PC-3 (cell line): ENCODE measurements around the gene PCBP3. TPM values are rescaled to one million over a fixed set of nuclear protein-coding genes. Genes with fewer than 3 reads are reported as not detected.

Source experiments
- ATAC-seq: fragments of 200-7000 bp; cut with Tn5 transposase; 2 replicates; pipeline ENCODE4 v1.9.1; 2020; ENCODE audit warnings: mild to moderate bottlenecking, moderate library complexity
- BruUV-seq: library from RNA; stranded (reverse); fragments of 400-500 nt; replicated peaks from 2 replicates; lab custom pipeline; 2021; lab: Mats Ljungman, UMichigan
- CTCF ChIA-PET: fragments of 300-600 bp; sonication (Branson Sonifier 250); formaldehyde crosslinking; loops from one replicate; lab custom pipeline; 2022; ENCODE audit warnings: antibody characterized with exemption; lab: Charles Lee
- POLR2A ChIA-PET: fragments of 300-600 bp; sonication (Branson Sonifier 250); formaldehyde crosslinking; loops from one replicate; lab custom pipeline; 2022; ENCODE audit warnings: antibody characterized with exemption; ENCODE audit not compliant: unreplicated experiment; lab: Charles Lee
- DNase-seq: peaks from one replicate; pipeline ENCODE4 v3.0.0-alpha.2; 2015
- H2AFZ ChIP-seq: fragments of 300-600 bp; sonication (generic); 2 replicates; pipeline ENCODE4 v1.6.0; 2016; ENCODE audit warnings: antibody characterized with exemption, low read length
- H3F3A ChIP-seq: fragments of 300-600 bp; sonication (generic); one replicate; pipeline ENCODE4 v1.6.0; 2017; ENCODE audit warnings: antibody characterized with exemption, low read length, control low read depth, mild to moderate bottlenecking; ENCODE audit not compliant: unreplicated experiment
- H3K27ac ChIP-seq: fragments of 300-600 bp; sonication (generic); 2 replicates; pipeline ENCODE4 v1.5.1; 2016; ENCODE audit warnings: mild to moderate bottlenecking, low read length
- H3K27me3 ChIP-seq: fragments of 300-600 bp; sonication (generic); 2 replicates; pipeline ENCODE4 v1.6.1; 2016; ENCODE audit warnings: low read length, mixed read lengths
- H3K36me3 ChIP-seq: fragments of 300-600 bp; sonication (generic); 2 replicates; pipeline ENCODE4 v1.6.1; 2016; ENCODE audit warnings: low read depth, mixed run types, low read length, mixed read lengths
- H3K4me1 ChIP-seq: fragments of 300-600 bp; sonication (generic); 2 replicates; pipeline ENCODE4 v1.5.1; 2016; ENCODE audit warnings: low read length; ENCODE audit not compliant: insufficient read depth
- H3K4me2 ChIP-seq: fragments of 300-600 bp; sonication (generic); 2 replicates; pipeline ENCODE4 v1.6.0; 2016; ENCODE audit warnings: low read length
- H3K4me3 ChIP-seq: fragments of 300-600 bp; sonication (generic); 2 replicates; pipeline ENCODE4 v1.5.1; 2016; ENCODE audit warnings: mild to moderate bottlenecking, low read length, mixed read lengths
- H3K79me2 ChIP-seq: fragments of 300-600 bp; sonication (generic); 2 replicates; pipeline ENCODE4 v1.6.1; 2017; ENCODE audit warnings: low read length, mixed read lengths
- H3K9ac ChIP-seq: fragments of 300-600 bp; sonication (generic); 2 replicates; pipeline ENCODE4 v1.6.0; 2016; ENCODE audit warnings: mild to moderate bottlenecking, low read length
- H3K9me2 ChIP-seq: fragments of 300-600 bp; sonication (generic); replicated peaks from 2 replicates; pipeline ENCODE4 v1.6.1; 2016; ENCODE audit warnings: mixed run types, low read length, mixed read lengths
- H3K9me3 ChIP-seq: fragments of 300-600 bp; sonication (generic); 2 replicates; pipeline ENCODE4 v1.6.1; 2016; ENCODE audit warnings: low read length, mixed read lengths
- H4K20me1 ChIP-seq: fragments of 300-600 bp; sonication (generic); 2 replicates; pipeline ENCODE4 v1.6.1; 2016; ENCODE audit warnings: low read length, mixed read lengths
- EZH2 ChIP-seq: fragments of 300-600 bp; sonication (generic); IDR thresholded peaks from one replicate; pipeline ENCODE4 v1.6.1; 2017; ENCODE audit warnings: antibody characterized with exemption, mild to moderate bottlenecking, low read length; ENCODE audit not compliant: unreplicated experiment
- EZH2phosphoT487 ChIP-seq: fragments of 300-600 bp; sonication (generic); IDR thresholded peaks from 2 replicates; pipeline ENCODE4 v1.6.1; 2018; ENCODE audit warnings: mild to moderate bottlenecking, antibody characterized with exemption, low read length, borderline replicate concordance
- intact Hi-C: fragments of 100-400 bp; cut with micrococcal nuclease; formaldehyde crosslinking; loops from 2 replicates; pipeline ENCODE4 v1.9.0; 2023
- total RNA-seq: library from RNA; depleted of rRNA; stranded (reverse); fragments of >200 nt; gene quantifications from 2 replicates; pipeline ENCODE4 v1.2.3, GENCODE V29; 2014
- TF ChIP-seq, protein P1 (sequence below): fragments of 300-600 bp; sonication (generic); conservative IDR thresholded peaks from 2 replicates; pipeline ENCODE4 v1.5.1; 2017; ENCODE audit warnings: antibody characterized with exemption, low read depth, mild to moderate bottlenecking, low read length

The PCBP3 gene
- total RNA-seq, 1 experiment from 2014 or later = 2.4 TPM

DNA sequence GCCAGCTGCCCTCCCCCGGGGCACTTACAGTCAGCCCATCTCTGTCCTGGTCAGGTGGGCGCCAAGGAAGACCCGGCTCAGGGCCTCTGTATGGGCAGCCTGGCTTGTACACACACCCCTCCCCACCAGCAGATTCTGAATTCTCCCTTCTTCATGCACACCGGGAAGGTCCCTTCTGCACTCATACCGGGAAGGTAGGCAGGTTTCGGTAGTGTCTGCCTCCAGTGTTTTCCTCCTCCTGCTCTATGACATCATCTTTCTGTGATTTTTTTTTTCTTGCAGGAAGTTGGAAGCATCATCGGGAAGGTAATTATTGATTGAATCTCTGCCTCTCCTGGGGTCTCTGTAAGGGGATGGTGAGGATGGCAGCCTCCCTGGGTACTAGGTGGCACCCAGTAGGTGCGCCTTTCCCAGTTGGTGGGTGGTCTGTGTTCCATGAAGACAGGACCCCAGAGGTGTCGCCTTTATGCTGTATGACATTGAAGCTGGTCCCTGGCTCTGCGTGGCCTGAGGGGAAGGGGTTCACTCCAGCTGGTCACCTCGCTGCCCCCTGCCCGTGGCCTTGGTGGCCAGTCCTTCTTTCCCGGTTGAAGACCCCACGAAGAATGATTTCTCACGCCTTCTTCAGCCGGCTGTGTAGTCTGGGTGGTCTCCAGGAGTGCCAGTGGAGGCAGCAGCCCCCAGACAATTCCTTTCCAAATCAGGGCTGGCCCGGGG lies 255.9 kb downstream of the PCBP3 start:
- Histone ChIP-seq H3K27me3 (no peaks in the 10 kb centered on the region; the same call in 1 of the 2 replicates), H3K27ac (no peak overlapping the region), H3K4me2 (no peak overlapping the region), H3K9me2 (no peaks in the 10 kb centered on the region), H3K4me3 (no peak overlapping the region), H3K9ac (no peak overlapping the region), H3K9me3 (no peaks in the 10 kb centered on the region), H3F3A (no peaks in the 10 kb centered on the region), H2AFZ (no peak overlapping the region), H4K20me1 (no peaks in the 10 kb centered on the region), H3K79me2 (no peaks in the 10 kb centered on the region), H3K4me1 (no peaks in the 10 kb centered on the region), H3K36me3 (no peaks in the 10 kb centered on the region)
- ChIA-PET POLR2A (no interaction called here), CTCF (no interaction called here)
- no peak for ATAC-seq
- no peak for DNase-seq
- intact Hi-C loops = no loop called here
- TF ChIP-seq EZH2 (no peak), EZH2phosphoT487 (no peak)
- TF ChIP-seq, protein P1, sequence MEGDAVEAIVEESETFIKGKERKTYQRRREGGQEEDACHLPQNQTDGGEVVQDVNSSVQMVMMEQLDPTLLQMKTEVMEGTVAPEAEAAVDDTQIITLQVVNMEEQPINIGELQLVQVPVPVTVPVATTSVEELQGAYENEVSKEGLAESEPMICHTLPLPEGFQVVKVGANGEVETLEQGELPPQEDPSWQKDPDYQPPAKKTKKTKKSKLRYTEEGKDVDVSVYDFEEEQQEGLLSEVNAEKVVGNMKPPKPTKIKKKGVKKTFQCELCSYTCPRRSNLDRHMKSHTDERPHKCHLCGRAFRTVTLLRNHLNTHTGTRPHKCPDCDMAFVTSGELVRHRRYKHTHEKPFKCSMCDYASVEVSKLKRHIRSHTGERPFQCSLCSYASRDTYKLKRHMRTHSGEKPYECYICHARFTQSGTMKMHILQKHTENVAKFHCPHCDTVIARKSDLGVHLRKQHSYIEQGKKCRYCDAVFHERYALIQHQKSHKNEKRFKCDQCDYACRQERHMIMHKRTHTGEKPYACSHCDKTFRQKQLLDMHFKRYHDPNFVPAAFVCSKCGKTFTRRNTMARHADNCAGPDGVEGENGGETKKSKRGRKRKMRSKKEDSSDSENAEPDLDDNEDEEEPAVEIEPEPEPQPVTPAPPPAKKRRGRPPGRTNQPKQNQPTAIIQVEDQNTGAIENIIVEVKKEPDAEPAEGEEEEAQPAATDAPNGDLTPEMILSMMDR = no peak
- BruUV-seq = no TSS peak

DNA sequence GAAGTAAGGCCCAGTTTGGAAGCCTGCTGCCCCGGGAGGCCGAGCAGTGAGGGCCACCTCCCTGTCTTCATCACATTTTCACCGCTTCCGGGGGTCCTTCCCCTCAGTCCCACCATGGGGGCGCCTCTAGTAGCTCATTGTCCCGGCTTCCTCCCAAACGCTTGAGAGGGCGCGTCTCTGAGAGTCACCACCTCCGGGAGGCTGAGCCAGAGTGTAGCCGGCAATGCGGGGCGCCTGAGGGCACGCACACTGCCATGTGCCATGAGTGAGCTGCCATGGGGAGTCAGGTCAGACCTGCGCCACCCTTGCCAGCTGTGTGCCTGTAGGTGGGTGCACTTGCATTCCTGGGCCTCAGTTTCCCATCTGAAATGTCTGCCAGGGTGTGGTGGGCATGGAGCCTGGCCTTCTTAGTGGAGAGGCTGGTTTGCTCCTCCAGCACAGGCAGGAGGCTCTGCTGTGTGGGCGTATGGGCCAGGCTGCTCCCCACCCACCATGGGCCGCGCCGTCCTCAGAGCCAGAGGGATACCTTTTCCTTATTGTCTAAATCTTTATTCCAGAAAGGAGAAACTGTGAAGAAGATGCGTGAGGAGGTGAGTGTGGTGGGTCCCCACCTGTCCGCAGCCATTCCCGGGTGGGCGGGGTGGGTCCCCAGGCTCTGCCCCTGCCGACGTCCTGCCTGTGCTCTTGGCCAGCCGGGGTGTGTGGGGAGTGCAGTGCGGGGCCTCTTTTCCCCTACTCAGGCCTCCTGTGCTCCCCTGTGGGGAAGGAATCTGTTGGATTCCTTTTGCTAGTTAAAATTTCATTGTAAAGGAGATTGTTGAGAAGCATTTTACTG lies 256.7 kb downstream of the PCBP3 start:
- Histone ChIP-seq H3K9me3 (no peaks in the 10 kb centered on the region), H2AFZ (no peak overlapping the region), H3F3A (no peaks in the 10 kb centered on the region), H3K27me3 (no peaks in the 10 kb centered on the region; the same call in 1 of the 2 replicates), H3K79me2 (no peaks in the 10 kb centered on the region), H3K27ac (no peak overlapping the region), H4K20me1 (no peaks in the 10 kb centered on the region), H3K4me1 (no peaks in the 10 kb centered on the region), H3K36me3 (no peaks in the 10 kb centered on the region), H3K4me3 (no peak overlapping the region), H3K9ac (no peak overlapping the region), H3K4me2 (no peak overlapping the region), H3K9me2 (no peaks in the 10 kb centered on the region)
- ATAC-seq = no peak
- no peak for TF ChIP-seq EZH2
- DNase-seq = no peak
- intact Hi-C loops = no loop called here
- no TSS peak for BruUV-seq
- CTCF ChIA-PET = interaction anchor here (0.7 kb wide), 1 partner anchor 44 kb away, joined by 3 read pairs; no protein-coding TSS in a partner anchor
- POLR2A ChIA-PET = no interaction called here

DNA sequence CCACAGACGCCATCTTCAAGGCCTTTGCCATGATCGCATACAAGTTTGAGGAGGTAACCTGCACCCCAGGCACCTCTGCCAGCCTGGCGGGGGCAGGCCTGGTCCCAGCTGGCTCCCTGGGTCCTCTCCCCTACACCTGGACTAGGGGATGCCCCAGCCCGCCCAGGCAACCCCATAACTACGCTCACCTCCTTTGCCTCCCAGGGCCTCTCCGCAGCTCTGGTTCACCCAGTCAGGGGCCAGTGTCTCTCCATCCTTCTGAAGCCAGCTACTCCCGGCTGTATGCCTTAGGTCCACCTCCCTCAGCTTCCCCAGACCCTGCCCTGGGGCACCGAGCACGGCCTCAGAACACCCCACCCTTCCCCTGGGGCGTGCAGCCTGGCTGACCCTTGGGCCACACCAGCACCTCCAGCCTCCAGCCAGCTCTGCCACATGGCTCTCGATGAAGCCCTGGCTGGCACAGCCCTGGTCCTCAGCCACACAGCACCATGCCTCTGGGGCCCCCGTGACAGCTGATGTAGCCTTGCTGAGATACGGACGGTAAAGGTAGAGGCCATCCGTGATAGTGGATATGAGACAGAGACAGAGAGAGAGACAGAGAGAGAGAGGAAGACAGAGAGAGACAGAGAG lies 257.7 kb downstream of the PCBP3 start:
- no peak overlapping the region for H2AFZ ChIP-seq
- BruUV-seq = no TSS peak
- no peaks in the 10 kb centered on the region for H3F3A ChIP-seq

More for the DNA sequence above, 257.7 kb downstream of the PCBP3 start:
- Histone ChIP-seq H3K4me1 (no peaks in the 10 kb centered on the region), H3K4me3 (no peak overlapping the region), H4K20me1 (no peaks in the 10 kb centered on the region), H3K9me3 (no peaks in the 10 kb centered on the region), H3K27ac (no peak overlapping the region), H3K36me3 (no peaks in the 10 kb centered on the region), H3K27me3 (no peaks in the 10 kb centered on the region; the same call in 1 of the 2 replicates), H3K4me2 (no peak overlapping the region), H3K79me2 (no peaks in the 10 kb centered on the region), H3K9me2 (no peaks in the 10 kb centered on the region), H3K9ac (no peak overlapping the region)
- intact Hi-C loops = no loop called here
- POLR2A ChIA-PET = no interaction called here
- no peak for ATAC-seq
- DNase-seq = no peak
- TF ChIP-seq EZH2phosphoT487 (no peak), EZH2 (no peak)
- TF ChIP-seq, protein P1 = no peak
- CTCF ChIA-PET = no interaction called here
